NCI-H1694 (cell line): ENCODE data around the gene TBC1D22A.

Experiments
- DNase-seq: peaks from one replicate; lab custom pipeline; 2025; lab: John Stamatoyannopoulos, UW

Gene TBC1D22A

GRCh38 chr22:46887978-46888377, 125.5 kb downstream of the TBC1D22A start:
- DNase-seq: no peak

- DNase-seq: no peak
These were observed 128.4 kb downstream of the TBC1D22A start for GRCh38 chr22:46890819-46891218.

GRCh38 chr22:46891382-46891951, 129.0 kb downstream of the TBC1D22A start:
- DNase-seq: no peak

- no peak for DNase-seq
These were observed 130.4 kb downstream of the TBC1D22A start for GRCh38 chr22:46892866-46893265.

- no peak for DNase-seq
These were observed 131.0 kb downstream of the TBC1D22A start for GRCh38 chr22:46893281-46894020.

- DNase-seq: no peak
These were observed 131.7 kb downstream of the TBC1D22A start for GRCh38 chr22:46894081-46894671.

GRCh38 chr22:46894851-46895640, 132.6 kb downstream of the TBC1D22A start:
- DNase-seq: no peak

- DNase-seq: no peak
These were observed 133.3 kb downstream of the TBC1D22A start for GRCh38 chr22:46895753-46896152.

GRCh38 chr22:46896166-46896565, 133.7 kb downstream of the TBC1D22A start:
- DNase-seq: no peak

GRCh38 chr22:46896568-46897245, 134.3 kb downstream of the TBC1D22A start:
- no peak for DNase-seq

GRCh38 chr22:46897246-46897623, 134.8 kb downstream of the TBC1D22A start:
- no peak for DNase-seq

GRCh38 chr22:46900549-46900948, 138.1 kb downstream of the TBC1D22A start:
- DNase-seq: no peak

GRCh38 chr22:46902436-46902835, 140.0 kb downstream of the TBC1D22A start:
- DNase-seq: no peak

- no peak for DNase-seq
These were observed 140.8 kb downstream of the TBC1D22A start for GRCh38 chr22:46902998-46903916.

GRCh38 chr22:46905415-46905814, 143.0 kb downstream of the TBC1D22A start:
- DNase-seq: no peak

- DNase-seq: no peak
These were observed 143.4 kb downstream of the TBC1D22A start for GRCh38 chr22:46905834-46906233.

- no peak for DNase-seq
These were observed 144.0 kb downstream of the TBC1D22A start for GRCh38 chr22:46906326-46907045.

- no peak for DNase-seq
These were observed 145.1 kb downstream of the TBC1D22A start for GRCh38 chr22:46907241-46908215.

- DNase-seq: no peak
These were observed 146.2 kb downstream of the TBC1D22A start for GRCh38 chr22:46908641-46909107.
